ENCODE results near the gene IFNG. TPM values are rescaled to one million over a fixed set of nuclear protein-coding genes. Genes with fewer than 3 reads are reported as not detected.

IFNG gene
- total RNA-seq, 1 experiment from 2014 or later: 0.44 TPM

GRCh38 chr12:68157380-68157779 is 2.2 kb downstream of the IFNG start:
- no peak overlapping the region for H2AFZ ChIP-seq (ENCODE audit: low read depth, low read length, poor library complexity, severe bottlenecking)
- CTCF ChIA-PET: interaction anchor here (1.0 to 2.4 kb wide), 11 partner anchors 9 to 202 kb away, joined by 3 to 19 read pairs (median 5); no protein-coding TSS in a partner anchor
- no peak overlapping the region for H3K9ac ChIP-seq (ENCODE audit: low read length)
- no peaks in the 10 kb centered on the region for H3K9me2 ChIP-seq (ENCODE audit: insufficient read depth)
- DNase-seq (ENCODE audit: low read depth, low spot score) (no peak), ATAC-seq (no peak)
- intact Hi-C loops (cut with micrococcal nuclease): no loop called here
- H3K79me2 ChIP-seq (ENCODE audit: insufficient read depth, low read length): no peaks in the 10 kb centered on the region
- H3K27me3 ChIP-seq (ENCODE audit: insufficient read depth, low read length): no peaks in the 10 kb centered on the region
- no peaks in the 10 kb centered on the region for H3K9me3 ChIP-seq (ENCODE audit: control insufficient read depth in 1 of 2, insufficient read depth in 1 of 2, low read depth in 1 of 2, low read length in 2 of 2)
- H3K4me3 ChIP-seq (replicated peaks in 1 of 2; ENCODE audit: low read depth in 1 of 2, low read length in 2 of 2): no peak overlapping the region
- RAD21 ChIA-PET (ENCODE audit: low non-redundant PET in 1 of 2, low total read pairs in 2 of 2, uncharacterized antibody in 2 of 2, unreplicated experiment in 2 of 2): no interaction called here
- POLR2A ChIA-PET: no interaction called here
- peaks cover 0 to 1% of the 10 kb centered on the region in 2 experiments; a peak in 1 of 4 replicates for H3K4me1 ChIP-seq (ENCODE audit: control insufficient read depth in 1 of 2, insufficient read depth in 2 of 2, low read length in 2 of 2)
- H4K20me1 ChIP-seq (ENCODE audit: insufficient read depth): no peaks in the 10 kb centered on the region
- no TSS peak for BruUV-seq (replicated peaks)
- no peak overlapping the region for H3K27ac ChIP-seq (ENCODE audit: low read depth, low read length)
- TF ChIP-seq CEBPB (IDR thresholded peaks at IDR 0.05; ENCODE audit: low read depth) (no peak), JUND (IDR thresholded peaks at IDR 0.05) (no peak), YY1 (IDR thresholded peaks at IDR 0.05; ENCODE audit: extremely low read depth, insufficient replicate concordance, low read depth, low read length) (no peak), SP1 (IDR thresholded peaks at IDR 0.05; ENCODE audit: low read depth) (no peak), POLR2AphosphoS5 (IDR thresholded peaks at IDR 0.05; ENCODE audit: low read depth, low read length) (no peak), CTCF (IDR thresholded peaks at IDR 0.05 in 2 of 3, conservative IDR thresholded peaks at IDR 0.05 in 1 of 3; ENCODE audit: borderline replicate concordance in 1 of 3, insufficient read depth in 1 of 3, low read depth in 2 of 3, low read length in 2 of 3) (no peak), ELF1 (IDR thresholded peaks at IDR 0.05; ENCODE audit: borderline replicate concordance, low read depth) (no peak), CBX3 (IDR thresholded peaks at IDR 0.05; ENCODE audit: low read depth) (no peak), ZBTB33 (IDR thresholded peaks at IDR 0.05; ENCODE audit: extremely low read depth, insufficient replicate concordance, low read length) (no peak), SIN3A (IDR thresholded peaks at IDR 0.05; ENCODE audit: low read depth) (no peak), RAD21 (IDR thresholded peaks at IDR 0.05; ENCODE audit: low read depth) (no peak), SRF (IDR thresholded peaks at IDR 0.05; ENCODE audit: low read depth) (no peak), ZFX (IDR thresholded peaks at IDR 0.05) (no peak), EGR1 (IDR thresholded peaks at IDR 0.05; ENCODE audit: low read depth) (no peak), EZH2 (IDR thresholded peaks at IDR 0.05) (no peak), MAX (IDR thresholded peaks at IDR 0.05) (no peak), ATF3 (IDR thresholded peaks at IDR 0.05) (no peak), ZNF274 (IDR thresholded peaks at IDR 0.05; ENCODE audit: low read depth, low read length) (no peak), FOSL1 (IDR thresholded peaks at IDR 0.05; ENCODE audit: low read depth) (no peak)
- H3K36me3 ChIP-seq (ENCODE audit: control insufficient read depth in 1 of 2, insufficient read depth in 2 of 2, low read length in 2 of 2): no peaks in the 10 kb centered on the region
- H3K4me2 ChIP-seq (ENCODE audit: low read length): no peak overlapping the region
